HG02623 (cell line): ENCODE data around the gene CACNA1G.

ENCODE experiments used
- ATAC-seq: cut with Tn5 transposase; IDR thresholded peaks from one replicate; pipeline ENCODE4 v1.9.1; 2021; ENCODE audit warnings: moderate library complexity; ENCODE audit not compliant: unreplicated experiment

CACNA1G gene

DNA sequence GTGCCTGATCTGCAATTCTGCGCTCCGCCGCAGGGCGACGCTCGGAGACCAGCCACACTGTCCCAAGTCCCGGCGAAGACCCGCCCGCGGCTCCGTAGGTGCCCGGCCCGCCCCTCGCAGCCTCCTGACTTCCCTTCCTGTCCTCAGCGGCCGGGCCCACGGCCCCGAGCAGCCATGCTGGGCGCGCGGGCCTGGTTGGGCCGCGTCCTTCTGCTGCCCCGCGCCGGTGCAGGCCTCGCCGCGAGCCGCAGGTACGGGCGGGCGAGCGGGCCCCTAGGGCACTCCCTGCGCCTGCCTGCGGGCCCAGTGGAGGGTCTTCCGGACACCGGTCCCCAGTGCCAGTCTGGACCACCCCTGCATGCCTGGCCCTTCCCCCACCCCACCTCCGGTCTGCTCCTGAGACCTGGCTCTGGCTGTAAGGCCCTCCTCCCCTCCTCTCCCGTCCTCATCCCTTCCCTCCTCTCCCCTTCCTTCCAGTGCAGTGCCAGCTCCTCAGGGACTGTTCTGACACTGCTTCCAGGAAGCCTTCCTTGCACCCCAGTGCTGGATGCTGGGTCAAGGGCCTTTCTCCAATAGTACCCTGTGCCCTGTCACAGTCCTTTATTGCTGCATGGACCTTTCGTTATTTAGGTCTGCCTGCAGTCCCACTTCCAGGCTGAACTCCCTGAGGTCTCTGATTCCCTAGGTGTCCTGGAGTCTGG, 13.3 kb upstream of the CACNA1G start, which contains the start of gene SPATA20:
Gene SPATA20 (plus strand): TSS at position 140 of the 701 bp plus-strand sequence. CDS start 35 bp downstream, at position 175.
- peak; percentile 61 for ATAC-seq

DNA sequence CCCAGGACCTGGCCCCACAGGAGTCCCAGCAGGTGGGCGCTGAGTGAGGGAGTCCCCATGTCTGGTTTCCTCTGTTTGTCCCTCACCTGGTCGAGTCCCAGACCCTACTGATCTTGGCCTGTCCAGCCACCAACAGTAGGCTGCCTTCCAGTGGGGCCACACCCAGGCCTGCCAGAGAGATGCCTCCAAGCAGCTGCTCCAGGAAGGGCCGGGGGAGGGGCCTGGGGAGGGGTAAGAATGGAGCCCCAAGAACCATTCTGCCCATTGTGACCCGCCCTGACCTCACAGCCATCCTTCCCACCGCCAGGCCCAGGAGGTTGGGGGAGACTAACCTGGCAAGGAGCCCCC, 12.8 kb upstream of the CACNA1G start:
- no peak for ATAC-seq

DNA sequence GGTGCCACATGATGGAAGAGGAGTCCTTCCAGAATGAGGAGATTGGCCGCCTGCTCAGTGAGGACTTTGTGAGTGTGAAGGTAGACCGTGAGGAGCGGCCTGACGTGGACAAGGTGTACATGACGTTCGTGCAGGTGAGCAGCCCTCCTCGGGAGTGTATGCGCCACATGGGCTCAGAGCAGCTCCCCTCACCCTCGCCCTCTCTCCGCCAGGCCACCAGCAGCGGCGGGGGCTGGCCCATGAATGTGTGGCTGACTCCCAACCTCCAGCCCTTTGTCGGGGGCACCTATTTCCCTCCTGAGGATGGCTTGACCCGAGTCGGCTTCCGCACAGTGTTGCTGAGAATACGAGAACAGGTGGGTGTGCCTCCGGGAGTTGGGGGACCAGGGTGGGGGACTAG, 11.7 kb upstream of the CACNA1G start:
- ATAC-seq: no peak

DNA sequence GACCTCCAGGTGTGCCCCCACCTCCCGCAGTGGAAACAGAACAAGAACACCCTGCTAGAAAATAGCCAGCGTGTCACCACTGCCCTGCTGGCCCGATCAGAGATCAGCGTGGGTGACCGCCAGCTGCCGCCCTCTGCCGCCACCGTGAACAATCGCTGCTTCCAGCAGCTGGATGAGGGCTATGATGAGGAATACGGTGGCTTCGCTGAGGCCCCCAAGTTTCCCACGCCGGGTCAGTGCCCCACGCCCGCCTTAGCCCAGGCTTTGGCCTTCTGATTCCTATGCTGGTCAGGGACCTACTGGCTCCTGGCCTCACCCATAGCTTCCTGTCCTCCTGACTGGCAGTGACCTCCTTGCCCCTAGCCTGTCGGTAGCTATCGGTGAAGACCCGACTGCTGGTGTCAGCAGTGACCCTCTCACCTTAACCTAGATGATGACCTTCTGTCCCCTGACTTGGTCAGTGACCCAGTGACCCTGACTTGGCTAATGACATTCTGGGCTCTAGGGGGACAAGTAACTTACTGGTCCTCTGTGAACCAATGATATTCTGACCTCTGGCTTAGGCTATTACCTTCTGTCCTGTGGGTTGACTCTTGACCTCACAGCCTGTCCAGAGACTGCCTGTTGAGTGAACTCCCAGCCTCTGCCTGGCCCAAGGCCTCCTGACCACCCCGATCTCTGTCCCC, 11.1 kb upstream of the CACNA1G start:
- ATAC-seq: no peak

DNA sequence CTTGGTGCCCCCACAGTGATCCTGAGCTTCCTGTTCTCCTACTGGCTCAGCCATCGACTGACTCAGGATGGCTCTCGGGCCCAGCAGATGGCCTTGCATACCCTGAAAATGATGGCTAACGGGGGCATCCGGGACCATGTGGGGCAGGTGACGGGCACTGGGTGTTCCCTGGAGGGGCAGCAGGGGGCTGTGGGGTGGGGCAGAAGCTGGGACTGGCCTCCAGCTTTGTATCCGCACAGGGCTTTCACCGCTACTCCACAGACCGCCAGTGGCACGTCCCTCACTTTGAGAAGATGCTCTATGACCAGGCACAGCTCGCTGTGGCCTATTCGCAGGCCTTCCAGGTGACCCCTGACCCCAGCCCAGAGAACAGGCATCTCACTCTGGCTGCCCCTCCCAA, 10.5 kb upstream of the CACNA1G start:
- no peak for ATAC-seq

DNA sequence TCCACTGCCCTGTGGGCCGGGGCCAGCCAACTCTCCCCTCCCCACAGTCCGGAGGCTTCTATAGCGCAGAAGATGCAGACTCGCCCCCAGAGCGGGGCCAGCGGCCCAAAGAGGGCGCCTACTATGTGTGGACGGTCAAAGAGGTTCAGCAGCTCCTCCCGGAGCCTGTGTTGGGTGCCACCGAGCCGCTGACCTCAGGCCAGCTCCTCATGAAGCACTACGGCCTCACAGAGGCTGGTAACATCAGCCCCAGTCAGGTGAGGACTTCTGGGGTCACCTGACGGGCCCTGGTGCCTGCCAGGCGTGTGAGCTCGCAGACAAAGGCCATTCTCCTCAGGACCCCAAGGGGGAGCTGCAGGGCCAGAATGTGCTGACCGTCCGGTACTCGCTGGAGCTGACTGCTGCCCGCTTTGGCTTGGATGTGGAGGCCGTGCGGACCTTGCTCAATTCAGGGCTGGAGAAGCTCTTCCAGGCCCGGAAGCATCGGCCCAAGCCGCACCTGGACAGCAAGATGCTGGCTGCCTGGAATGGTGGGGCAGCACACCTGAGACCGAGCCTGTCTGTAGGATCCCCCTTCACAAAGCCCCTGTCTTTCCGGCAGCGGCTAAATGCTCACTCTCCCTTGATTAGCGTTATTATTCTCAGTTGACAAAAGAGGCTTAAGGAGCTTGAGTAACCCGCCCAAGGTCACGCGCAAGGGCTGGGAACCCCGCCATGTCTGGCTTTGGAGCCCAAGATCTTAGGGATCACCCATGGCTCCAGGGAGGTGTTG, 9.7 kb upstream of the CACNA1G start:
- no peak for ATAC-seq

DNA sequence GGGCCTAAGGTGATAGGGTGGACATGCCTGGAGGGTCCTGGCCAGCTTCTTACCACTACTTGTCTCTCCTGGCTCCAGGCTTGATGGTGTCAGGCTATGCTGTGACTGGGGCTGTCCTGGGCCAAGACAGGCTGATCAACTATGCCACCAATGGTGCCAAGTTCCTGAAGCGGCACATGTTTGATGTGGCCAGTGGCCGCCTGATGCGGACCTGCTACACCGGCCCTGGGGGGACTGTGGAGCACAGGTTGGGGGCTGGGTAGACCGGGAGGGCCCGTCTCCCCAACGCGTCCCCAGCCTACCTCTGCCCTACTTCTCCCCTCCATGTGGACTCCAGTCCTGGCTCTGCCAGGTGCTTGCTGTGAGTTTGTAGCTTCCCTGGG, 9.1 kb upstream of the CACNA1G start:
- no peak for ATAC-seq

DNA sequence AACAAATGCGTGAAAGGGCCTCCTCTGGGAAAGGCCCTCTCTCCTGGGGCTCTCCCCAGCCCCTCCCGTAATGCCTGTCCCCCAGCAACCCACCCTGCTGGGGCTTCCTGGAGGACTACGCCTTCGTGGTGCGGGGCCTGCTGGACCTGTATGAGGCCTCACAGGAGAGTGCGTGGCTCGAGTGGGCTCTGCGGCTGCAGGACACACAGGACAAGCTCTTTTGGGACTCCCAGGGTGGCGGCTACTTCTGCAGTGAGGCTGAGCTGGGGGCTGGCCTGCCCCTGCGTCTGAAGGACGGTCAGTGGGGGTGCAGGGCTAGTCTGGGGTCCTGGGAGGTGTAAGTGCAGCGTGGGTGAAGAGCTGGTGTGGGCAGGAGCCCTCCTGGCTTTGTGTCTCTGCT, 8.6 kb upstream of the CACNA1G start:
- no peak for ATAC-seq

DNA sequence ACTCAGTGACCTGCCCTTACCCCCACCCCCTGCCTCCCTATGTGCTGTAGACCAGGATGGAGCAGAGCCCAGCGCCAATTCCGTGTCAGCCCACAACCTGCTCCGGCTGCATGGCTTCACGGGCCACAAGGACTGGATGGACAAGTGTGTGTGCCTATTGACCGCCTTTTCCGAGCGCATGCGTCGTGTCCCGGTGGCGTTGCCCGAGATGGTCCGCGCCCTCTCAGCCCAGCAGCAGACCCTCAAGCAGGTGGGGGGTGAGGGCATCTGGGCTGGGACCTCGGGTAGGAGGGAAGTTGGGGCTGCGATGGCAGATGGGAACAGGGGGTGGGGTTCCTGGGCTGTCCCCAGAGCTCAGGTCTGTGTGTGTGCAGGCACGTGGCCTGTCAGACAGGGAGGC, 6.3 kb upstream of the CACNA1G start:
- ATAC-seq: no peak

DNA sequence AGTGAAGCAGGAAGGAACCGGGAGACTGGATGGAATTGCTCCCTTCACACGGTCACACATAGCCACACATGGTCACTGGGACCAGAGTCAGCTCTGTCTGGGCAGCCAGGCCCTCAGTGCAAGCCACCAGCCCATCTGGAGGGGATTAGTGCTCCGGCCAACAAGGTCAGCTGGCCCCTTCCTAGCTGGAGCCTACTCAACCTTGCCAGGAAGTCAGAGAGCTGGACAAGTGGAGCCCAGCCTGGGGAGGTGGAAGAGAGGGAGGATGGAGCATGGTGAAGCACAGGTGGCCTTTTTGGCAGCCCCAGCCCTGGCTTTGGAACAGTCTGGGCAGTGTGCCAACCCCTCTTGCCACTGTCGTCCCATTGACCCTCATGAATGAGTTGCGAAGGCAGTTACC, 3.7 kb upstream of the CACNA1G start:
- no peak for ATAC-seq

DNA sequence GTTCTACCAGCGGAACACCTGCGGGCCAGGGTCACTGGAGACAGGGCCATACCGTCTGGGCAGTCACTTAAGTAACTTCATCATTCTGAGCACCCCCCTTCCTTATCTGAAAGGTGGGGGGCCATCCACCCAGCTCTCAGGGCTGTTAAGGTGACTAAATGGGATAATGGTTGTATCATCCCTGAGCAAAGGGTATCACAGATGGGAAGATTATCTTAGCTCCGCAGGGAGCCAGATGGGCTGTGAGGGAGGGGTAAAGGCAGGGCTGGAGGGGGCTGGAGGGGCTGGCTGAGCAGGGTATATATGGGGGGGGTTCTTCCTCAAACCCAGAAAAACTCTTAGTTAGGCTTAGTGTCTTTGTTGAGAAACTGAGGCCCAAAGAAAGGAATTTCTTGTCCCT, 2.9 kb upstream of the CACNA1G start:
- ATAC-seq: no peak

DNA sequence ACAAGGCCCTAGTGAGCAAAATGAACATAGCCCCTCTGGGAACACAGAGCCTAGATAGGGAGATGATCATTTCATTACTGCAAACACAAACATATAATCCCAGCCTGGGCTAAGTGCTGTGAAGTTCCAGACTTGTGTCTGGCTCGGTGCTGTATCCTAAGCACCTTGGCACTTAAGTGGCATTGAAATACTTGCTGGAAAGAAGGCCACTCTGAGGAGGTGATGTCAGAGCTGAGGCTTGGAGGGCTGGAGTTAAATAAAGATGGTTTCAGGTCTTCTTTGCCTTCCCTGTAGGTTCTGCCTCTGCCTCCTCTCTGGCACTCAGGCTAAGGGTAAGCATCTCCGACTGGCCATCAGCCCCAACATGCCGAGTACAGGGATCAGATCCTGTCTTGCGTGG, 2.4 kb upstream of the CACNA1G start:
- ATAC-seq: no peak

DNA sequence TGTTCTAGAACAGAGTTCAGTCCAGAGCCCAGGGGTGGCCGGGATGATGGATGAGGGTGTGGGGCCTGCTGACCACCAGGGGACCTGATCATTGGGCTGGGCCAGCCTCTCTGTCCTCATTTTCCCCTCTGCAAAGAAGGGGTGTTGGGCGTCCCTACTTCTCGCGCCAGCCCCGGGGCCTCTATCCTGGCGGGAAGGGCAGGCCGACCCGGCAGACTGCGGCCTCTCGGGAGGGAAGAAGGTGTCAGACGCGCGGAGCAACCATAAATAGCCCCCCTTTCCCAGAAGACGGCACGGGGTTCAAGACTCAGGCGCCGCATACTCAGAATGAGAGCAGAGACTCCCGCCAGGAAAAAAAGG, 2.0 kb upstream of the CACNA1G start:
- ATAC-seq: no peak

DNA sequence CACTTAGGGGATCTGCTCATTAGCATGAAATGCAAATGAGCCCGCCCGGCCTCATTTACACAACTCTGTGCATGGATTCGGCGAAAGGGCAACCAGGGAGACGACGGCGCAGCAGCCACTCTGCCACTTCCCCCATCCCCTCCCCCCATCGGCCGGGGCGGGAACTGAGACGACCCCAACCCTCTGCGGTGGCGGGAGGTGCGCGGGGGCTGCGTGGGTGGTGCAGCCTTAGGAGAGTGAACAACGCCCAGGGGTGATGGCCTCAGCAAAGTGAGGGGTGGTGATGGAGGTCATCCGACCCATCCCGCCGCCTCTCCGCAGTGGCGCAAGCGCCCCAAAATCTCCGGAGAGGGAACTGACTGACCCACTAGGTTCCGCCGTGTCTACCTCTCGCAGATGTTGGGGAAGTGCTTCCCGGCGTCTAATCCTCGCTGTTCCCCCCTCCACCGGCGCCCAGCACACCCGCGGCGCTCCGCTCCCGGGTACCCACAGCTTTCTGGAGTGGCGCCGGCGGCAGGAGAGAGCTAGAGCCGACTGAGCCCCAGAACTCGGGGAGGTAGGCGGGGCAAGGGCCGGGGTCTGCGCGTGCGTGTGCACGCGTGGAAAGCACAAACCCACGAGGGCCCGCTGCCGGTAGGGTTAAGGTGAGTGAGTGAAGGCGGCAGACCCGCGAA, 1.4 kb upstream of the CACNA1G start:
- ATAC-seq: no peak

DNA sequence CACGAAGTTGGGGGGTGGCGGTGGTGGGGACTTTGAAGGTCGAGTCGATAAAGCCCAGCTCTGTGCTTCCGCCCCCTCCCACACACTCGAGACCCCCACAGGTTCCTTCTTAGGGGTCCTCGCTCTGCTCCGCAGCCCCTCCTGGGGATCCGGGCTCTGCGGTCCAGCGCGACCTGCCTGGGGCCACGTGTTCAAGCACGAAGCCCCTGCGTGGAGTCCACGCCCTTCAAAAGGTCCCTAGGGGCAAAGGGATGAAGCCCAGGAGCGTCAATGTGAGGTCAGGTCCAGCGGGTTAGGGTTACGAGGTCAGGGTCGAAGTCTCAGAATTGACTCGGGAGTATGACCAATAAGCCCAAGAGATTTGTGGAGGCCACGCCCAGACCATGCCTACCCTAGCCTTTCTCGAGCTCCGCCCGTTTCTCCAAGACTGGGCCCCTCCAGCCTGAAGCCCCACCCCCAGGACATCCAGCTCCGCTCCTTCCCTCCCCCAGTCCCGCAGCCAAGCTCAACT, 786 bp upstream of the CACNA1G start:
- ATAC-seq: no peak

DNA sequence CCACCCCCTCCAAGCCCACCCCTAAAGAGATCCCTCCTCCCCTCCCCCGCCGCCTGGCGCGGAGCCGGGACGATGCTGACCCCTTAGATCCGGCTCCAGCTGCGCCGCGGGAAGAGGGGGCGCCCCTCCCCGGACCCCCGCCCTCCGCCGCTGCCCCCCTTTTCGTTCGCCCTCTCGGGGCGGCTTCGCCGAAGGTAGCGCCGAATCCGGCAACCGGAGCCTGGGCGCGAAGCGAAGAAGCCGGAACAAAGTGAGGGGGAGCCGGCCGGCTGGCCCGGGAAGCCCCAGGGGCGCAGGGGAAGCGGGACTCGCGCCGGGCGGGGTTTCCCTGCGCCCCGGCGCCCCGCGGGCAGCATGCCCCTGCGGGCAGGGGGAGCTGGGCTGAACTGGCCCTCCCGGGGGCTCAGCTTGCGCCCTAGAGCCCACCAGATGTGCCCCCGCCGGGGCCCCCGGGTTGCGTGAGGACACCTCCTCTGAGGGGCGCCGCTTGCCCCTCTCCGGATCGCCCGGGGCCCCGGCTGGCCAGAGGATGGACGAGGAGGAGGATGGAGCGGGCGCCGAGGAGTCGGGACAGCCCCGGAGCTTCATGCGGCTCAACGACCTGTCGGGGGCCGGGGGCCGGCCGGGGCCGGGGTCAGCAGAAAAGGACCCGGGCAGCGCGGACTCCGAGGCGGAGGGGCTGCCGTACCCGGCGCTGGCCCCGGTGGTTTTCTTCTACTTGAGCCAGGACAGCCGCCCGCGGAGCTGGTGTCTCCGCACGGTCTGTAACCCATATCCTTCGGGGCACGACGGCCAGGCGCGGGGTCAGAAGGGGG, 623 bp downstream of the CACNA1G start:
- no peak for ATAC-seq

DNA sequence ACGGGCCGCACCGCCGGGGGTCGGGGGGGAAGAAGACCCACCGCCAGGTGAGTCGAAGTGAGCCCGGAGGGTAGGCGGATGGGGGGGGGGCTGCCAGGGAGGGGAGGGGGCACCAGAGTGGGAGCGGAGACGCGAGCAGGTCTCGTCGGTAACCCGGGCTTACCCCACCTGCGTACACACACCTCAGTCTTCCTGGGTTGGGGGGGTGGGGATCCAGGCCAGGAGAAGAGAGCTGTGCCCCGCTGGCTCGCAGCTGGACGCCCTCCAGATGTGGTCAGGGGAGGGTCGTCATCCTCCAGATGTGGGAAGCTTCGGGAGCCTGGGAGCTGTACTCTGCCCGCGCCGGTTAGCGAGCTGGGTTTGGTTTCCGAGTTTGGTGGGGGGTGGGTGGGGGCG, 1.2 kb downstream of the CACNA1G start:
- ATAC-seq: no peak

DNA sequence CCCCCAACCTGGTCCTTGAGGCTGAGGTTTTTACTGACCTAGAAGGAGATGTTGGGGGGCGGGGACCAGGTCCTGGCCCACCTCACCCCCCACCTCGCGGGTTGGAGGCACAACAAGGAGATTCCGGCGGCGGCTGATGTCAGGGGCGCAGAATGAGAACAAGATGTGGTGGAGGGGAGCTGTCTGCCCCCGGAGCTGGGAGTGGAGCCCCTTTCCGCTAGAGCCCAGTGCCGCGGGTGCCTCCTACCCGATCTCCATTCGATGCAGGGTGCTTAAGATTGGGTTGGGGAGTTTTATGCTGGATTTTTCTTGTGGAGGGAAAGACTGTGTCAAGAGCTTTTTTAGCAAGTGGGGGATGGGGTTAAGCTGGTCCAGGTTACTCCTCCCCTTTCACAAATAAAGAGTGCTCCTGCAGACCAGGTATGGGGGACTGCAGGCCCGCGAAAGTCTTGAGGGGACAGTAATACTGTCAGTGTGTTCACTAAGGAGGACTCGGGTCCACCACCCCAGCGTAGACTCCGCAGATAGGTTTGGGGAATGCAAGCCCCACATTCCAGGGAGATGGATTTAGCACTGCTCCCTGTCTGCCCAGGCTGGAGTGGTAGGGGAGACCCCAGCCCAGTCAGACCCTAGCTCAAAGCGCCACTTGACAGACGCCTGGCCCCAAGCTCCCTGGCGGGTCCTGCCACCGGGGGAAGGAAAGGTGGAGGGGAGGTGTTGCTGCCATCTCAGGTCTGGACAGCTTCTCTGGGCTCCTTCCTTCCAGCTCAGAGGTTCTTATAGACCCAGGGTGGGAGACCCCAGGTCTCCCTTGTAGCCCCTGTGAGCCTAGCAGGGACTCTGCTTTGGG, 2.0 kb downstream of the CACNA1G start:
- ATAC-seq: no peak

DNA sequence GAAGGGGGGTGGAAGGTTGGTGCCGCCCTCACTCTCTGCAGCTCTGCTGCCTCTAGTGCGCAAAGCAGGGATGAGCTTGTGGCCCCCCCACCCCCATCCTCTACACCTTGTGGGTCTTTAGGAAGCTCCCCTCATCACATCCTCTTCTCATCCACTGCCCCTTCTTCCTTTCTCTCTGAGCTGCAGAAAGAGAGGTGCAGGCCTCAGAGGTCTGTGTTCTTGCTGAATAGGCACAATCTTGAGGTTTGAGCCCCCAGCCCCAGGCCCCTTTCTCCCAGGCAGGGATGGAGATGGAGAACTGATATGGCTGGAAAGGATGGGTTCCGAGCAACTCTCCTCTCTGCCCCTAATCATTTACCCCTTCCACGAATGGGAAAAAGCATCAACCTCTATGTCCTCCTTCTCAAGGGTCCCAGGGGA, 2.6 kb downstream of the CACNA1G start:
- ATAC-seq: no peak

DNA sequence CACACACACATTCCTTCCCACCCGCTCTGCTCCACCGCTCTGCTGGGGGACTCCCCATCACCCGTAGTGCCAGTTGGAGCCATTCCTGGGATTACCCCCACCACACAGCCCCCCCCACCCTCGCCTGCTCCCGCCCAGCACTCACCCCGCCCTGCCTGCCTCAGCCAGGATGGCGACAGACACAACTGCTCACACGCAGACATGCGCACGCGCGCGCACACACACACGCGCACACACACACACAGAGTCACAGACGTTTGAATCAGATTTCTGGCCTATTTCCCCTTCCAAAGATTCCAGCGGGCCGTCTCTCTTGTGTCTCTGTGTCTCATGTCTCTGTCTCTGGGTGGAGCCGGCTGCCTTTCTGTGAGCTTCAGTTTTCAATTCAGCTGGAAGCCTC, 4.4 kb downstream of the CACNA1G start:
- no peak for ATAC-seq
